B cell (primary cell): Measurements from ENCODE around the gene HSP90B1. TPM values are rescaled to one million over a fixed set of nuclear protein-coding genes. Genes with fewer than 3 reads are reported as not detected.

Source experiments
- ATAC-seq: fragments of 200-7000 bp; cut with Tn5 transposase; one replicate; pipeline ENCODE4 v1.10.0; 2021; ENCODE audit warnings: low read depth, mild to moderate bottlenecking, moderate number of reproducible peaks, moderate library complexity
- CTCF ChIA-PET: fragments of 350-600 bp; sonication (Branson Sonifier 250); formaldehyde crosslinking; loops from one replicate; lab custom pipeline; 2021; ENCODE audit warnings: antibody characterized with exemption, inconsistent platforms; lab: Charles Lee
- POLR2A ChIA-PET: fragments of 350-600 bp; sonication (Branson Sonifier 250); formaldehyde crosslinking; loops from one replicate; lab custom pipeline; 2021; ENCODE audit warnings: antibody characterized with exemption; lab: Charles Lee
- DNase-seq: peaks from one replicate; pipeline ENCODE4 v3.0.0; 2013
- H2AFZ ChIP-seq: 2 replicates; pipeline ENCODE4 v1.6.1; 2012; ENCODE audit warnings: mild to moderate bottlenecking, low read depth, low read length; ENCODE audit not compliant: insufficient read depth, poor library complexity, severe bottlenecking
- H3K27ac ChIP-seq, 2 donors: 1 replicate in 1 of 2; 2 replicates in 1 of 2; pipeline ENCODE4 v1.5.1; 2012 to 2013; ENCODE audit warnings: low read length in 2 of 2, mild to moderate bottlenecking in 2 of 2, moderate library complexity in 1 of 2
- H3K27me3 ChIP-seq, 4 experiments: fragments of 200-600 bp in 1 of 4; sonication (generic) in 1 of 4; replicated peaks in 1 of 4; 1 replicate in 2 of 4; 2 replicates in 2 of 4; pipeline versions ENCODE4 v1.6.1 to v1.7.0; 2013 to 2016; ENCODE audit warnings: low read length in 3 of 4, mild to moderate bottlenecking in 2 of 4, mixed read lengths in 1 of 4, moderate library complexity in 1 of 4; ENCODE audit not compliant: insufficient read depth in 4 of 4, control insufficient read depth in 3 of 4; ENCODE audit errors: control extremely low read depth in 1 of 4
- H3K36me3 ChIP-seq, 2 experiments: replicated peaks in 1 of 2; 1 replicate in 1 of 2; 2 replicates in 1 of 2; pipeline versions ENCODE4 v1.6.1 to v1.7.1; 2013; ENCODE audit warnings: low read length in 1 of 2; ENCODE audit not compliant: insufficient read depth in 2 of 2, control insufficient read depth in 1 of 2; ENCODE audit errors: control extremely low read depth in 1 of 2, extremely low read depth in 1 of 2
- H3K4me1 ChIP-seq, 2 donors: fragments of 200-600 bp in 1 of 2; sonication (generic) in 1 of 2; 1 replicate in 1 of 2; 2 replicates in 1 of 2; pipeline versions ENCODE4 v1.5.1 to v1.6.1; 2013 to 2017; ENCODE audit warnings: low read length in 2 of 2; ENCODE audit not compliant: control insufficient read depth in 2 of 2, insufficient read depth in 2 of 2
- H3K4me2 ChIP-seq: replicated peaks from 2 replicates; pipeline ENCODE3; 2012; ENCODE audit warnings: mild to moderate bottlenecking, low read depth, low read length; ENCODE audit not compliant: poor library complexity, severe bottlenecking
- H3K4me3 ChIP-seq, 5 experiments: fragments of 200-600 bp in 1 of 5; sonication (generic) in 1 of 5; 1 replicate in 3 of 5; 2 replicates in 2 of 5; pipeline versions ENCODE4 v1.5.1 to v1.7.0; 2011 to 2016; ENCODE audit warnings: low read length in 4 of 5, mild to moderate bottlenecking in 4 of 5, low read depth in 2 of 5, control low read depth in 1 of 5, moderate library complexity in 1 of 5; ENCODE audit not compliant: insufficient read depth in 1 of 5; ENCODE audit errors: control extremely low read depth in 1 of 5, extremely low read depth in 1 of 5
- H3K79me2 ChIP-seq: fragments of 200-600 bp; sonication (generic); one replicate; pipeline ENCODE4 v1.6.0; 2016; ENCODE audit warnings: low read length; ENCODE audit not compliant: control insufficient read depth, insufficient read depth
- H3K9ac ChIP-seq: fragments of 200-600 bp; sonication (generic); 2 replicates; pipeline ENCODE4 v1.6.1; 2017; ENCODE audit warnings: mild to moderate bottlenecking, low read length, moderate library complexity
- H3K9me3 ChIP-seq, 3 donors: one replicate each; pipeline versions ENCODE4 v1.6.1 to v1.7.1; 2013; ENCODE audit warnings: low read length in 2 of 3; ENCODE audit not compliant: control insufficient read depth in 2 of 3, insufficient read depth in 1 of 3; ENCODE audit errors: control extremely low read depth in 1 of 3
- H4K20me1 ChIP-seq: 2 replicates; pipeline ENCODE4 v1.6.0; 2012; ENCODE audit warnings: mild to moderate bottlenecking, low read length; ENCODE audit not compliant: insufficient read depth, control insufficient read depth, poor library complexity, severe bottlenecking
- H3K27ac Mint-ChIP-seq: one replicate; pipeline ENCODE4 v1.8.0; 2021; ENCODE audit warnings: mixed read lengths
- H3K27me3 Mint-ChIP-seq: one replicate; pipeline ENCODE4 v1.8.0; 2021; ENCODE audit warnings: mixed read lengths
- H3K4me1 Mint-ChIP-seq: one replicate; pipeline ENCODE4 v1.8.0; 2021; ENCODE audit warnings: mixed read lengths
- H3K4me3 Mint-ChIP-seq: one replicate; pipeline ENCODE4 v1.8.0; 2021; ENCODE audit warnings: mixed read lengths
- H3K9me3 Mint-ChIP-seq: one replicate; pipeline ENCODE4 v1.8.0; 2022; ENCODE audit warnings: mixed read lengths; ENCODE audit not compliant: insufficient read depth
- EZH2 ChIP-seq: IDR thresholded peaks from 2 replicates; pipeline ENCODE4 v1.6.1; 2012; ENCODE audit warnings: borderline replicate concordance, low read depth, mild to moderate bottlenecking, moderate library complexity, low read length; ENCODE audit not compliant: insufficient read depth, poor library complexity, severe bottlenecking
- WGBS: methylation state at CpG from one replicate; pipeline ENCODE4 v1.1.5; 2013; ENCODE audit warnings: missing lambda C conversion rate; ENCODE audit not compliant: insufficient coverage; 5-methylcytosine and 5-hydroxymethylcytosine counted together
- intact Hi-C: fragments of 100-400 bp; cut with micrococcal nuclease; formaldehyde crosslinking; loops from one replicate; pipeline ENCODE4 v1.10.0; 2022
- polyA plus RNA-seq: library from polyadenylated mRNA; depleted of rRNA; stranded (reverse); fragments of >200 nt; gene quantifications from 2 replicates; pipeline ENCODE4 v1.2.3, GENCODE V29; 2012
- total RNA-seq, 2 donors: library from RNA; stranded (reverse); fragments of 120-200 nt in 1 of 2; gene quantifications; 1 replicate in 1 of 2; 2 replicates in 1 of 2; pipeline versions ENCODE4 v1.2.3 to v1.2.4, GENCODE V29; 2013 to 2022
- TF ChIP-seq, protein P1 (sequence below): fragments of 200-600 bp; IDR thresholded peaks from one replicate; pipeline ENCODE4 v1.8.0; 2022; ENCODE audit warnings: antibody characterized with exemption, mild to moderate bottlenecking

HSP90B1 gene
- total and polyA plus RNA-seq, 2 donors (not counting 1 experiment from before 2014, with no cell fraction given), result 94.5 to 203 TPM

DNA sequence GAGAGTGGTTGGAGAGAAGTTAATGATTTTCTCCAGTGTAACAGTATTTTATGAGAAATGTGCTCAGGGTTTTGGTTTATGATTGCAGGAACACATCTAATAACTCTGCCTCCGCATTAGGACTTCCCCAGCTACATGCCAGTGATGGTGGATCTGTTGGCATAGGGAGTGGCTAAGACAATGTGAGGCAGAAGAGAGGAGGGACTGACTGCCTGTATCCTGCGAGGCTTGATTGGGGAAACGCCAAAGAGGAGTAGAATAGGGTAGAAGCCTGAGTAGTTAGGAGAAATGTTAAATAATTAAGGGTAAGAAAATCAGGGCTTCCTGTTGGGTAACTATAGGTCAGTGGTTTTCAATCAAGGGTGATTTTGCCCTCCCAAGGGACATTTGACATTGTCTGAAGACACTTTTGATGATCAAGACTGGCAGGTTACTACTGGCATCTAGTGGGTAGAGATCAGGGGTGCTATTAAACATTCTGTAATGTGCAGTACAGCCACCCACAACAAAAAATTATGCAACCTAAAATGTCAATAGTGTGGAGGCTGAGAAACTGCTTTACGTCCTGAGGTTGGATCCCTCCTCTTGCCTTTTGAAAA, 48.3 kb downstream of the HSP90B1 start:
- Histone ChIP-seq H3K27me3 (no peaks in the 10 kb centered on the region), H3K4me1 (peaks cover 10 to 11% of the 10 kb centered on the region in 2 donors), H3K4me2 (peak overlapping the region; percentile 1), H3K4me3 (no peak overlapping the region), H2AFZ (no peak overlapping the region), H3K9ac (peak overlapping the region; percentile 9), H3K9me3 (no peaks in the 10 kb centered on the region), H3K79me2 (peaks cover 43% of the 10 kb centered on the region), H4K20me1 (peaks cover 51% of the 10 kb centered on the region), H3K27ac (peak overlapping the region in 1 of 2 donors; percentile 5), H3K36me3 (peaks cover 14 to 59% of the 10 kb centered on the region in 2 experiments)
- peak; percentile 76 for ATAC-seq
- intact Hi-C loops, result loop anchor here (1.0 kb wide), 1 partner anchor 94 kb away; no protein-coding TSS in a partner anchor
- peaks cover 18% of the 10 kb centered on the region for H3K4me1 Mint-ChIP-seq
- no peak for TF ChIP-seq EZH2
- TF ChIP-seq, protein P1, sequence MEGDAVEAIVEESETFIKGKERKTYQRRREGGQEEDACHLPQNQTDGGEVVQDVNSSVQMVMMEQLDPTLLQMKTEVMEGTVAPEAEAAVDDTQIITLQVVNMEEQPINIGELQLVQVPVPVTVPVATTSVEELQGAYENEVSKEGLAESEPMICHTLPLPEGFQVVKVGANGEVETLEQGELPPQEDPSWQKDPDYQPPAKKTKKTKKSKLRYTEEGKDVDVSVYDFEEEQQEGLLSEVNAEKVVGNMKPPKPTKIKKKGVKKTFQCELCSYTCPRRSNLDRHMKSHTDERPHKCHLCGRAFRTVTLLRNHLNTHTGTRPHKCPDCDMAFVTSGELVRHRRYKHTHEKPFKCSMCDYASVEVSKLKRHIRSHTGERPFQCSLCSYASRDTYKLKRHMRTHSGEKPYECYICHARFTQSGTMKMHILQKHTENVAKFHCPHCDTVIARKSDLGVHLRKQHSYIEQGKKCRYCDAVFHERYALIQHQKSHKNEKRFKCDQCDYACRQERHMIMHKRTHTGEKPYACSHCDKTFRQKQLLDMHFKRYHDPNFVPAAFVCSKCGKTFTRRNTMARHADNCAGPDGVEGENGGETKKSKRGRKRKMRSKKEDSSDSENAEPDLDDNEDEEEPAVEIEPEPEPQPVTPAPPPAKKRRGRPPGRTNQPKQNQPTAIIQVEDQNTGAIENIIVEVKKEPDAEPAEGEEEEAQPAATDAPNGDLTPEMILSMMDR, result no peak
- ChIA-PET CTCF (interaction anchor here (1.1 to 1.4 kb wide), 2 partner anchors 13 to 24 kb away, joined by 3 to 4 read pairs; partner anchors contain the start of gene TDG), POLR2A (no interaction called here)
- no peaks in the 10 kb centered on the region for H3K27me3 Mint-ChIP-seq
- peak overlapping the region; percentile 11 for H3K27ac Mint-ChIP-seq
- no peaks in the 10 kb centered on the region for H3K9me3 Mint-ChIP-seq
- WGBS, result 73% methylated on average over 3 of the region's 4 CpGs
- no peak overlapping the region for H3K4me3 Mint-ChIP-seq
- peak; percentile 64 for DNase-seq

DNA sequence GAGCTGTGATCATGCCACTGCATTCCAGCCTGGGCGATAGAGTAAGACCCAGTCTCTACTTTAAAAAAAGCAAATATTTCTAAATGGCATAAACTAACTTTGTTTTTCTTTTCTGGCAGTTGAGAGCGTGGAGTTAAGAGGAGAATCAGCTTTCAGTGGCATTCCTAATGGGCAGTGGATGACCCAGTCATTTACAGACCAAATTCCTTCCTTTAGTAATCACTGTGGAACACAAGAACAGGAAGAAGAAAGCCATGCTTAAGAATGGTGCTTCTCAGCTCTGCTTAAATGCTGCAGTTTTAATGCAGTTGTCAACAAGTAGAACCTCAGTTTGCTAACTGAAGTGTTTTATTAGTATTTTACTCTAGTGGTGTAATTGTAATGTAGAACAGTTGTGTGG, 56.6 kb downstream of the HSP90B1 start:
- Mint-ChIP-seq H3K4me1 (no peaks in the 10 kb centered on the region), H3K27me3 (no peaks in the 10 kb centered on the region), H3K27ac (no peak overlapping the region), H3K9me3 (no peaks in the 10 kb centered on the region), H3K4me3 (no peak overlapping the region)
- no CpG with 5 or more reads among the region's 2 CpGs for WGBS
- DNase-seq, result no peak
- Histone ChIP-seq H3K36me3 (peaks cover 10 to 56% of the 10 kb centered on the region in 2 experiments), H3K27ac (no peak overlapping the region), H3K4me3 (no peak overlapping the region), H3K4me2 (no peak overlapping the region), H3K9ac (no peak overlapping the region), H2AFZ (no peak overlapping the region), H3K27me3 (no peaks in the 10 kb centered on the region), H3K9me3 (no peaks in the 10 kb centered on the region), H3K4me1 (no peaks in the 10 kb centered on the region), H3K79me2 (no peaks in the 10 kb centered on the region), H4K20me1 (no peaks in the 10 kb centered on the region)
- ATAC-seq, result no peak
- TF ChIP-seq EZH2, result no peak
- TF ChIP-seq, protein P1, result no peak
- intact Hi-C loops, result no loop called here
- ChIA-PET POLR2A (no interaction called here), CTCF (no interaction called here)
